ENCODE results near the gene PDK2.

Gene PDK2

DNA sequence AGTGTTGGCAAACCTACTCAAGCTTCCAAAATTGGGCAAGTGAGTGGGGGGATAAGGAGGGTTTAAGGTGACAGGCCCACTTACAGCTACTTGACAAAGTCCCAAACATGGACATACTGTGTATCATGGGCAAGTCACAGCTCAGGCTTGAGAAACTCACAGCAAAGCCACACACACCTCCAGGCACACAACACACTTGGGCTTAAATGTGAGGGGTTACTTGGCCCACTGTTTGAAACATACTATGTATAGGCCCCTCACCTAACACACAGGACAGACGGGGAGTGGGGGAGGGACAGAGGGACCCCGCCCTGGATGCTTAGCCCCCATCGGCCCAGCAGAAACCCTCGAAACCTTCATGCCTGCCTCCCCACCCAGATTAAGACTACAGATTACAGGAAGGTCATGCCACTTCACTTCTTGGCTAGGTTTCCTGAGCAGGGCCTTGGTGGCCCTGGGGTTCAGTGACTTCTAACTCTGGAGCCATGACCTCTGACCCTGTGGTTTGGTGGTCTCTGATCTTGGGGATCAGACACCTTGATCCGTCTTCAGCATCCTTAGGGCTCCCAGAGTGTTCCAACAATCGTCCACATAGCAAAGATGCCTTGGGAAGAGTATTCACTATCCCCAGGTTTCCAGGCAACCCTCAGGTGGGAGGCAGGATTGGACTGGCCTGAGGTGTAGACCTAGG, 37.1 kb downstream of the PDK2 start:
- Histone ChIP-seq H3K9me3 (replicated peaks; ENCODE audit: insufficient read depth, low read length) (no peaks in the 10 kb centered on the region), H3K4me3 (ENCODE audit: low read length) (no peak overlapping the region), H3K27me3 (replicated peaks; ENCODE audit: insufficient read depth, low read length) (peaks cover 12% of the 10 kb centered on the region), H3K79me2 (ENCODE audit: low read length) (no peaks in the 10 kb centered on the region), H3K4me2 (ENCODE audit: low read depth, low read length) (no peak overlapping the region), H3F3A (ENCODE audit: insufficient read depth, low read length) (peaks cover 11% of the 10 kb centered on the region; the same call in 1 of the 2 replicates), H3K27ac (ENCODE audit: low read length) (no peak overlapping the region), H4K20me1 (ENCODE audit: insufficient read depth, low read length) (no peaks in the 10 kb centered on the region), H3K4me1 (ENCODE audit: low read length) (peaks cover 11% of the 10 kb centered on the region), H3K36me3 (replicated peaks; ENCODE audit: insufficient read depth, low read length) (no peaks in the 10 kb centered on the region), H3K9me2 (replicated peaks; ENCODE audit: insufficient read depth, low read length) (no peaks in the 10 kb centered on the region), H2AFZ (ENCODE audit: low read length) (no peak overlapping the region), H3K9ac (ENCODE audit: low read length) (no peak overlapping the region)
- TF ChIP-seq CTCF (IDR thresholded peaks at IDR 0.05; ENCODE audit: low read length) (no peak), EZH2phosphoT487 (IDR thresholded peaks at IDR 0.05; ENCODE audit: low read length) (no peak), EZH2 (optimal IDR thresholded peaks at IDR 0.05; ENCODE audit: low read depth, low read length) (no peak)
- no peak for DNase-seq

DNA sequence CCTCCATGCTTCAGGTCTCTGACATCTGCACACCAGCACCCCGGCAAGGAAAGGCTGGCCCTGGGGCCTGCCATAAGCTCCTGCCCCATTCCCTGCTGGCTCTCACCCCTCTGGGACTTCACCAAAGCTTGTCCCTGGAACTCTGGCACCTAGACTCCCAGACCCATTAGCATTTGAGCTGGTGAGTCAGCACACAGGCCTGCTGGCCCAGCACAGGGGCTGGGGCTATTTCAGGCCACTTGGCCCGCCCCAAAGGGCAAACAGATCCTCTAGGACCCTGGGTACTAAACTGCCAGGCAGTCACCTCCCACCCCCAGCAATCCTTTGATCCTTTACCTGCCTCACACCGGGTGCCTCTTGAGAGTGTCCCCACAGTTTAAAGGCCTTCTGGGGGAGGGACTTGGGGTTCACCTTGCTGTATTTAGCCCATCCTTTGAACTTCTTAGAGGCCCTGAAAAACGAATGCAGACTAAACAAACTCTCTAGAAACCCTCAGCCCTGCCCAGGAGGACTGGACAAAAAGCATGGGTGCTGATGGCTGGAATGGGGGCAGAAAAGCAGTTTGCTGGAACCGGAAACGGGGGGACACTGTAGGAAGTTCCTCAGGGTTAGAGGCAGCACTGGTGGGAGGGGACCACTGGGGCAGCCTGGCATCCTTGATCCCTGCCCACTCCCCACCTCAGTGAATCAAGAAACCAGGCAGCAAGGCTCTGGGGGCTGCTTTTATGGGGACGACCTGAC, 38.0 kb downstream of the PDK2 start:
- H3K27ac ChIP-seq (ENCODE audit: low read length) = no peak overlapping the region; the same call in 1 of the 2 replicates
- H4K20me1 ChIP-seq (ENCODE audit: insufficient read depth, low read length) = no peaks in the 10 kb centered on the region
- TF ChIP-seq EZH2phosphoT487 (IDR thresholded peaks at IDR 0.05; ENCODE audit: low read length) = no peak
- TF ChIP-seq CTCF (IDR thresholded peaks at IDR 0.05; ENCODE audit: low read length) = no peak
- TF ChIP-seq EZH2 (optimal IDR thresholded peaks at IDR 0.05; ENCODE audit: low read depth, low read length) = no peak
- H3K4me3 ChIP-seq (ENCODE audit: low read length) = no peak overlapping the region
- H3K9ac ChIP-seq (ENCODE audit: low read length) = no peak overlapping the region
- peaks cover 3% of the 10 kb centered on the region; the same call in 1 of the 2 replicates for H3K4me1 ChIP-seq (ENCODE audit: low read length)
- peaks cover 12% of the 10 kb centered on the region for H3K27me3 ChIP-seq (replicated peaks; ENCODE audit: insufficient read depth, low read length)
- no peak overlapping the region for H2AFZ ChIP-seq (ENCODE audit: low read length)
- H3F3A ChIP-seq (ENCODE audit: insufficient read depth, low read length) = peaks cover 11% of the 10 kb centered on the region; the same call in 1 of the 2 replicates
- H3K79me2 ChIP-seq (ENCODE audit: low read length) = peaks cover 1% of the 10 kb centered on the region; the same call in 1 of the 2 replicates
- peaks cover 1% of the 10 kb centered on the region; the same call in 1 of the 2 replicates for H3K36me3 ChIP-seq (replicated peaks; ENCODE audit: insufficient read depth, low read length)
- no peaks in the 10 kb centered on the region for H3K9me2 ChIP-seq (replicated peaks; ENCODE audit: insufficient read depth, low read length)
- no peaks in the 10 kb centered on the region for H3K9me3 ChIP-seq (replicated peaks; ENCODE audit: insufficient read depth, low read length)
- H3K4me2 ChIP-seq (ENCODE audit: low read depth, low read length) = no peak overlapping the region
- no peak for DNase-seq

DNA sequence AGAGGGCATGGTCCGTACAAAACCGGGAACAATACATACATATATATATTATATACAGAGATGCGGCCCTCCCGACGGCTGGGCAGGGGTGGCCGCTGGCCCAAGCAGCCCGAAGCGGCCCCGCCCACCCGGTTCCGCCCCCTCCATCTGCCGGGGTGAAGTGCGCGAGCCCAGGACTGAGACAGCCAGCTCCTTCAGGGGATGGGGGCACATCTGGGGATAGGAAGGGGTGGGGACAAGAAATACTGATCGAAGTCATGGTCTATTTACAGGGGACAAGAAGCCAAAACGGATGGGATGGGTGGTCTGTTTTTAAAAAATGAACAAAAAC, 38.6 kb downstream of the PDK2 start:
- H3K9me2 ChIP-seq (replicated peaks; ENCODE audit: insufficient read depth, low read length) = no peaks in the 10 kb centered on the region
- H3K79me2 ChIP-seq (ENCODE audit: low read length) = peaks cover 6% of the 10 kb centered on the region
- H3F3A ChIP-seq (ENCODE audit: insufficient read depth, low read length) = peaks cover 11% of the 10 kb centered on the region; the same call in 1 of the 2 replicates
- no peak for TF ChIP-seq CTCF (IDR thresholded peaks at IDR 0.05; ENCODE audit: low read length)
- TF ChIP-seq EZH2phosphoT487 (IDR thresholded peaks at IDR 0.05; ENCODE audit: low read length) = no peak
- no peak for TF ChIP-seq EZH2 (optimal IDR thresholded peaks at IDR 0.05; ENCODE audit: low read depth, low read length)
- no peaks in the 10 kb centered on the region for H3K9me3 ChIP-seq (replicated peaks; ENCODE audit: insufficient read depth, low read length)
- H3K9ac ChIP-seq (ENCODE audit: low read length) = no peak overlapping the region
- H3K27ac ChIP-seq (ENCODE audit: low read length) = no peak overlapping the region
- no peak overlapping the region for H2AFZ ChIP-seq (ENCODE audit: low read length)
- no peak overlapping the region for H3K4me3 ChIP-seq (ENCODE audit: low read length)
- no peaks in the 10 kb centered on the region for H4K20me1 ChIP-seq (ENCODE audit: insufficient read depth, low read length)
- no peaks in the 10 kb centered on the region for H3K4me1 ChIP-seq (ENCODE audit: low read length)
- peaks cover 6% of the 10 kb centered on the region for H3K36me3 ChIP-seq (replicated peaks; ENCODE audit: insufficient read depth, low read length)
- no peak overlapping the region for H3K4me2 ChIP-seq (ENCODE audit: low read depth, low read length)
- H3K27me3 ChIP-seq (replicated peaks; ENCODE audit: insufficient read depth, low read length) = peaks cover 7% of the 10 kb centered on the region
- no peak for DNase-seq
